GM19438 (cell line): ENCODE measurements around the gene TMEM260.
"Not testable (repeated sequence)": the region's sequence is repeated elsewhere in the genome, so short reads cannot be mapped to it uniquely, and the experiment has no call there.

Experiments
- ATAC-seq: cut with Tn5 transposase; IDR thresholded peaks from one replicate; pipeline ENCODE4 v1.9.1; 2021; ENCODE audit warnings: low read depth; ENCODE audit not compliant: unreplicated experiment

The TMEM260 gene

GRCh38 chr14:56666294-56666693, 86.7 kb downstream of the TMEM260 start:
- no peak for ATAC-seq

- no peak for ATAC-seq
Observed at GRCh38 chr14:56666716-56667115, 87.1 kb downstream of the TMEM260 start.

GRCh38 chr14:56667290-56667689, 87.7 kb downstream of the TMEM260 start:
- ATAC-seq, result not testable (repeated sequence)

GRCh38 chr14:56676042-56676441, 96.4 kb downstream of the TMEM260 start:
- ATAC-seq, result no peak

- no peak for ATAC-seq
Observed at GRCh38 chr14:56678838-56679237, 99.2 kb downstream of the TMEM260 start.

GRCh38 chr14:56686416-56686815, 106.8 kb downstream of the TMEM260 start:
- ATAC-seq, result no peak

- ATAC-seq, result no peak
Observed at GRCh38 chr14:56687123-56687522, 107.5 kb downstream of the TMEM260 start.

GRCh38 chr14:56694609-56695008, 115.0 kb downstream of the TMEM260 start:
- ATAC-seq, result no peak

GRCh38 chr14:56695216-56695615, 115.6 kb downstream of the TMEM260 start:
- not testable (repeated sequence) for ATAC-seq
